HG02852 (cell line): ENCODE data around the gene GTF2IRD1.
"Not testable (repeated sequence)": the region's sequence is repeated elsewhere in the genome, so short reads cannot be mapped to it uniquely, and the experiment has no call there.

ENCODE experiments used
- ATAC-seq: cut with Tn5 transposase; IDR thresholded peaks from one replicate; pipeline ENCODE4 v1.9.1; 2021; ENCODE audit warnings: mild to moderate bottlenecking, moderate library complexity; ENCODE audit not compliant: unreplicated experiment

GTF2IRD1 gene

DNA sequence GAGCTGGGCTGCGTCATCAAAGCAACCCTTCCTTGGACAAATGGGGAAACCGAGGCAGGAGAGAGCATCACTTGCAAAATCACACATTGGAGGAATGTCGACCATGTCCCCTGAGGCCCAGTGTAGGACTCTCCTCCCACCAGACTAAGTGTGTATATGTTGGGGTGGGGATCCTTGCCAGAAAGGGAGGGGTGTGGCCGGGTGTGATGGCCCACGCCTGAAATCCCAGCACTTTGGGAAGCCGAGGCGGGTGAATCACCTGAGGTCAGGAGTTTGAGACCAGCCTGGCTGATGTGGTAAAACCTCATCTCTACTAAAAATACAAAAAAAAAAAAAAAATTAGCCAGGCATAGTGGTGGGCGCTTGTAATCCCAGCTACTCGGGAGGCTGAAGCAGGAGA, 23.3 kb upstream of the GTF2IRD1 start:
- not testable (repeated sequence) for ATAC-seq

DNA sequence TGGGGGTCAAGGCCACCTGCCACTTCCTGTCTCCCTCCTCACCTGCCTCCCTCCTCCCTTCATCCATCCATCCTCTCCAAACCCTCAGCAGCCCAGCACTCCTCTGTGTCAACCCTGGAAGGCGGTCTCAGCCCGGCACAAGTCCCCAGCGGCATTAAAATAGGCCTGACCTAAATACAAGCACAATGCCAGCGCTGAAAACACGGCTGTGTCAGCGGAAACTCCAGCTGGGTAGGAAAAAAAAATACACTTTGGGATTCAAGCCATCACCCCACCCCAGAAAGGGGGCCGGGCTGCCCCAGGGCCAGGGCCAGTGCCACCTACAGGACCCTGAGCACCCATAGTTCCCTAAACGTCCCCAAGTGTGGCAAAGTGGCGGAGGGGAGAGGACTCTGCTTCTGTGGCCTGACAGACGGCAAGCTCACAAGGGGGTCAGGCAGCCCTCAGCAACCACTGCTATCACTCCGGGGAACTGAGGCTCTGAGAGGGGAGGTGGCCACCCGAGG, 22.7 kb upstream of the GTF2IRD1 start:
- ATAC-seq = no peak

DNA sequence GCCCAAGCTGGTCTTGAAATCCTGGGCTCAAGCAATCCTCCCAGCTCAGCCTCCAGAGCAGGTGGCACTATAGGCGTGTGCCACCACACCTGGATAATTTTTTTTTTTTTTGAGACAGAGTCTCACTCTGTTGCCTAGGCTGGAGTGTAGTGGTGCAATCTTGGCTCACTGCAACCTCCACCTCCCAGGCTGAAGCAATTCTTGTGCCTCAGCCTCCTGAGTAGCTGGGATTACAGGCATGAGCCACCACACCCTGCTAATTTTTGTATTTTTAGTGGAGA, 16.5 kb upstream of the GTF2IRD1 start:
- ATAC-seq = not testable (repeated sequence)

DNA sequence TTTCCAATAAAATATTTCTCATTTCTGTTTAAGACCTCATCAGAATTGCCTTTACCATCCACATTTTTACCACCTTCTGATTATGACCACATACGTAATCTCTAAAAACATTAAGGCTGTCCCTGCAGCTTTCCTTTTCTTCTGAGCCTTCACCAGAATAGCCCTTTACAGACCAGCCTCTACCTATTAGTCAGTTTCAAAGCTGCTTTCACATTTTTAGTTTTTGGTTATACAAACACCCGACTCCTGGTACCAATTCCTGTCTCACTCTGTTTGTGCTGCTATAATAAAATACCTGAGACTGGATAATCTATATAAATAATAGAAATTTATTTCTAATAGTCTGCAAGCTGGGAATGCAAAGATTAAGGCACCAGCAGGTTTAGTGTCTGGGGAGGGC, 15.4 kb upstream of the GTF2IRD1 start:
- ATAC-seq = no peak

DNA sequence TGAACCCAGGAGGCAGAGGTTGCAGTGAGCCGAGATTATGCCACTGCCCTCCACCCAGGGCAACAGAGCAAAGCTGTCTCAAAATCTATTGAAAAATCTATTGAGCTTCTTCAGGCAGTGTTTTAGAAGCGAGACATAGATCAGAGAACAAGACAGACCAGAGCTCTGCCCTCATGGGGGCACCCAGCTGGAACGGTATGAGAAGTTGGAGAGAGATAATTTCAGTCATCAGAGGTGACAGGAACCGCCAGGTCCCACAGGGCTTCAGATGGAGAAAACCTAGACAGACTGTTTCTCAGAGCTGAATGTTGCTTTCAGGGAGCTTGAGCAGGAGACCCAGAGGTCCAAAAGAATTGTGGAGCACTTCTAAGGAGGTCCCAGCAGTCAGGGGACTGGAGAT, 14.2 kb upstream of the GTF2IRD1 start:
- ATAC-seq = no peak

DNA sequence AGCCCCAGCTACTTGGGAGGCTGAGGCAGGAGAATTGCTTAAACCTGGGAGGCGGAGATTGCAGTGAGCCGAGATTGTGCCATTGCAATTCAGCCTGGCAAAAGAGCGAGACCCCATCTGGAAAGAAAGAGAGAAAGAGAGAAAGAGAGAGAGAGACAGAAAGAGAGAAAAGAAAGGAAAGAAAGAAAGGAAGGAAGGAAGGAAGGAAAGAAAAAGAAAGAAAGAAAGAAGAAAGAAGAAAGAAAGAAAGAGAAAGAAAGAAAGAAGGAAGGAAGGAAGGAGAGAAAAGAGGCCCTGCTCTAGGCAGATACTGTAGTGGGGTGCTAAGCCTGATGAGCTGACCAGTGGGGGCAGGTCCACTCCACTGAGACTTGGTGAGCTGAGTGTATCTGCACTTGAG, 13.6 kb upstream of the GTF2IRD1 start:
- not testable (repeated sequence) for ATAC-seq

DNA sequence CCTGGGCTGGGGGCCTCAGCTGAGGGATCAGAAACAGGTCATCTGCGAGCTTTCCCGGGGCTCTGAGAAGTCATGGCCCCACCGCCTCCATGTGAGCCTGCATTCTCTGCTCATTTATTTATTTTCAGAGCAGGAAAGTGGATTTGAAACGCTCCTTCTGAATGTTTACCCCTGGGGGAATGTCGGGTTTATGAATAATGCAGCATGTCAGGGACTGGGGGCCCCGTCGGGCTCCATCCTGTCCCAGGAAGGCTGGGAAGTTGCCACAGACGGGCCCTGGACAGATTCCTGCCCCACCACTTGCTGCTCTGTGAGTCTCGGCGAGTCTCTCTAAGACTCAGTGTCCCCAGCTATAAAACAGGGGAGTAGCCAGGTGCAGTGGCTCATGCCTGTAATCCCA, 11.9 kb upstream of the GTF2IRD1 start:
- ATAC-seq = no peak

DNA sequence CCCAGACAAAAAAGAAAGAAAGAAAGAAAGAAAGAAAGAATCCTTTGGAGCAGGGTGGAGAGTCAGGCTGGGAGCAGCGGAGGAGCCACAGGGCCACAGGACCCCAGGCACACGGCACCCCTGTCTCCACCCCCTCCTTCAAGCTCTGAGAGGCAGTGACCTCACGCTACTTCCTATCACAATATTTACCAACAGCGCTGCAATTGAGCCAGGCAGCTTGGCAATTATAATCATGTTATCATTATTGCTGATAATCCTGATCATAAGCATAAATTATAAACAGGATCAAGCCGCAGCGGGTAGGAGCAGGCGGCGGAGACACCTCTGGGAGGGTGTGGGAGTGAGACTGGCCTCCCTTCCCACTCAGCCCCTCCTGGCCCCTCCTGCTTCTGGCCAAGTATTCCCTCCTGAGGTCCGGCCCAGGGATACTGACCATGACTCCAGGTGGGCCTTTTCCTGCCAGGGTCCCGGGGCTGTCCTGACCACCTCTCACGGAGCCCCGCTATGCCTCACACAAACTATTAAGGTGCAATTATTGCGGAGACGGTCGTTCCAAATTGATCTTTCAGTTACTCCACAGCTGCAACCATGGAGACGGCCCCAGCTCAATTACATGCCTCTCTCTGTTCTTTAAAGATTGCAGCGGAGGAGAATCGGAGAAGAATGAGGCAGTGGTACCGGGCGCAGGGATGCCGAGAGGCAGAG, 10.0 kb upstream of the GTF2IRD1 start:
- ATAC-seq = no peak

DNA sequence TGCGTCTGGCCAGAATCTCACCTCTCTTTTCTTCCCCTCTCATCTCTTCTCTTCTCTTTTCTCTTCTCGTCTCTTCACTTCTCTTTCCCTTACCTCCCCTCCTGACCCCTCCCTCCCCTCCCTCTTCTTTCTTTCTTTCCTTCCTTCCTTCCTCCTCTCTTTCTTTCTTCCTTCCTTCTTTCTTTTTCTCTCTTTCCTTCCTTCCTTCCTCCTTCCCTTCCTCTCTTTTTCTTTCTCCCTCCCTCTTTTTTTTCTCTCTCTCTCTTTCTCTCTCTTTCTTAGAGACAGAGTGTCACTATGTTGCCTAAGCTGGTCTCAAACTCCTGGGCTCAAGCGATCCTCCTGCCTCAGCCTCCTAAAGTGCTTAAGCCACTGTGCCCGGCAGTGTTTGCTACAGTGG, 4.6 kb upstream of the GTF2IRD1 start:
- no peak for ATAC-seq

DNA sequence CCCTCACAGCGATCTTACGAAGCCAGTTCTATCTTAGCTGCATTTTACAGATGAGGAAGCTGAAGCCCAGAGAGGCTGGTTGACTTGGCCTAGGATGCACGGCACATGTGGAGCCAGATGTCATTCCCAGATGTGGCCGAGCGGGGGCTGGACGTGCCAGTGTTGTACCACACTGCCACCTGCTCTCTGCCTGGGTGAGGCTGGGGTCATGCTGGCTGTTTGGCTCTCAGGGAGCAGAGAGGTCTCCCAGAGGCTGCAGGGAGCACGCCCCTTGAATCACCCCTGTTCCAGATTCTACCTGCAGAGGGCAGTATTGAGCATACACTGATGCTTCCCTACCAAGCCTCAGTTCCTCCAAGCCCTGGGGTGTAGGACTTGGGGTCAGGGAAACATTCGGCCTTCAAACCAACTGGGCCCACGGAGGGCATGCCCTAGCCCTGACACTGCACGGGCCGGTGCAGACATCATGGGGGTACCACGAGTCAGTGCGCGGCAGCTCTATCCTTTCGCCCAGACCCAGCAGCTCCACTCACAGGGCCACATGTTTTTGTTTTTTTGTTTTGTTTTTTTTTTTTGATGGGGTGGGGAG, 3.8 kb upstream of the GTF2IRD1 start:
- no peak for ATAC-seq

DNA sequence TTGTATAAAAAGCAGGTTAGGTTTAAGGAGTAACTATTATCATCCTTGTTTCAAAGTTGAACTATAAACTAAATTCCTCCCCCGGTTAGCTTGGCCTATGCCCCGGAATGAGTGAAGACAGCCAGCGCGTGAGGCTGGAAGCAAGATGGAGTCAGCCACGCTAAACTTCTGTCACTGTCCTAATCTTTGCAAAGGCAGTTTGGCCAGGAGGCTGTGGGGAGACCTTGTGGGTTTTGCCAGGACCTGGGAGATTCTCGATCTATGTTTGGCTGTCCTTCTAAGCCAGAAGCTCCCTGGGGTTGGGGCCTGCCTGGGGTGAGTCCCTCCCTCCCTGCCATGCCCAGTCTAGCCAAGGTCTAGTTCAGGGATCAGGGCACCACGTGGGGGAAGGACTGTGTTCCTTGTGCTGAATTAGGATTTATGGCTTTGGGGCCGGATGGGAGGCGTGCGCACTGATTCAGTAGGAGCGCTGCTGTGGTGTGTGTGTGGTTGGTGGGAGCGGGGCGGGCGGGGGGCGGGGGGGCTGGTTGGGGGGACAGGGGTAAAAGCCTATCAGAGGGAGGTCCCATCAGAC, 871 bp upstream of the GTF2IRD1 start:
- no peak for ATAC-seq

DNA sequence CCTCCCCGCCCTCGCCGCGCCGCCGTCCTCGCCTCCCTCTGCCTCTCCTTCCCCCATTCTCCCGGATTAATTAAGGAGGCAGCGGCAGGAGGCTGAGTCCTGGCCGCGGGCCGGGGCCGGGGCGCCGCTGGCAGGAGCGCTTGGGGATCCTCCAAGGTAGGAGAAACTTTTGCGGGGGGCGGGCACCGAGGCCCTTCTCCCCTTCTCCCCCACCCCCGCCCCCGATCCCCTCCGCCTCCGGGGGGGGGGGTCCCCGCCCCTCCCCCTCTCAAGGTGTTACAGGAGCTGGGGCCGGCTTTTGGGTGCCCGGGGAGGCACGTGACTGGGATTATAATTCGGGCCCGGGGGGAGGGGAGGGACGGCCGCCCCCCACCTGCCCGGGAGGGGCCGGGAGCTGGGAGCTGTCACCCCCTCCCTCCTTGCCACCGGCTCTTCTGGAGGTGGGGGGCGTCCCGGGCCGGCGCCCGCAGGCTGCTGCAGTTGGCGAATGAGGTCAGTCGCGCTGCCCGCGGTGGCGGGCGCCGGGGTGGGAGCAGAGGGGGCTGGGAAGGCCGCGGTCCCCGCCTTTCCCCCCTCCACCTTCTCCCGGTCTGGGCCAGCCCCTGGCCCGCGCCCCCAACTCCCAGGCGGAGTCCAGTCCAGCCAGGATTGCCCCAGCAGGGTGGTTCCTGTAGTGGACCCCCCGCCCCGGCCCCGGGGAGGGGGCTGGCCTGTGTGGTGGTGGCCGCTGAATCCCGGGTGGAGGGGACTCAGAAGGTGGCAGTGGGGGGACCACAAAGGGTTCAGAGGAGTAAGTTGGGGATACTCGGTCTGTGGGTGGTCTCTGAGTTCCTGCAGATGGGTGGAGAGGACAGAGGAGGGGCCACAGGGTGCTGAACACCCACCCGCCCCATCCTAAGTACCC, 567 bp downstream of the GTF2IRD1 start:
- ATAC-seq = no peak

DNA sequence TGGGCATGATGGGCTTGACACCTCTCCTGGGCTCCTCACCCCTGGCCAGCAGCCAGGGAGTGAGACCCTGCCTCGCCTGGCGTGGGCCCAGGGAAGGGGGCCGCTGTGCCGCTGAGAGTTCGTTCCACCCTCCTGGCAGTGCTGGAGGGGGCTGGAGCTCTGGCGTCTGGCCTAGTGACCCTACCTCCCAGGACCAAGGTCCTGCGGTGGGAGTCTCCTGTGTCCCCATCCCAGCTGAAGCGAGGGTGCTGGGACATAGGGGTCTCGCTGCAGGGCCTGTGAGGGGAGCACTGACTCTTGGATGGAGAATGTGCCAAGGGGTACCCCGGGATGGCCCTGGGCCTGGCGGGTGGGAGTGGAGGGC, 1.2 kb downstream of the GTF2IRD1 start:
- ATAC-seq = no peak

DNA sequence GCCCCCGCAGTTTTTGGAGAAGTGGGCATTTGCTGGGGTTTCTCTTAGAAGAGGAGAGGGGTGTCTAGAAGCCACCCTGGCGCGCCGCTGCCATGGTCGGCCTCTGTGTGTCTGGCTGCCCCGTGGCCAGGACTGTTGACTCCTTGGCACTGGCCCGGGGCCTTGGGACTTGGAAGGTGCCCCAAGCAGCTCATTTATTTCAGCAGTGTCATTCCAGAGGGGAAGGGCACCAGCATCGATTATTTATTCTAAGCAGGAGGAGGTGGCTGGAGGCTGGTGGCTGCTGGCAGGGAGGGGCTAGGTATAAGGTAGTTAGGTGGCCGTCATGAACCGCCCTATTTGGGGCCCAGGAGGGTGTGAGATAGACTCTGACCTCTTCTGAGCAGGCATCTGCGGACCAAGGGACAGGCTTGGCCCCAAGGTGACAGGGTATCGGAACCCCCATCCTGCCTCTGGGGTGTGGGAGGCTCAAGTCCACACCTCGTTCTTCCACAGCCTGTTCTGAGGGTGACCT, 1.6 kb downstream of the GTF2IRD1 start:
- ATAC-seq = no peak

DNA sequence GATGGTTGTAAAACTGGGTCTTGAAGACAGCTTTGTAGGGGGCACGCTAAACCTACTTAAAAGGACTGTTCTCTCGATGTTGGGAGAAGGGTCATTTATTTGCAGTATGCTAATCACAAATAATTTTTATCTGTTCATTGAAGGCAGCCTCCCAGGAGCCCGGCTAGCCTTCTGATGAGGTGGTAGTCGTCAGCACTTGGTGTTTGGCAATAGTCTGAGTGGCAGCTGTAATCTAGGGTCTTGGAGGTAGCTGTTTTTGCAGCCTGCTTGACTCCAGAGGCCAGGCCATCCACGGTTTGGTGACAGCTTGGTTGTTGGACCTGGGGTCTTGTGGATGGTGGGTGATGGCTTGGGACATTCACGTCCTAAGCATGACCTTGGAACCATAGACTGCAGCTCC, 2.2 kb downstream of the GTF2IRD1 start:
- no peak for ATAC-seq

DNA sequence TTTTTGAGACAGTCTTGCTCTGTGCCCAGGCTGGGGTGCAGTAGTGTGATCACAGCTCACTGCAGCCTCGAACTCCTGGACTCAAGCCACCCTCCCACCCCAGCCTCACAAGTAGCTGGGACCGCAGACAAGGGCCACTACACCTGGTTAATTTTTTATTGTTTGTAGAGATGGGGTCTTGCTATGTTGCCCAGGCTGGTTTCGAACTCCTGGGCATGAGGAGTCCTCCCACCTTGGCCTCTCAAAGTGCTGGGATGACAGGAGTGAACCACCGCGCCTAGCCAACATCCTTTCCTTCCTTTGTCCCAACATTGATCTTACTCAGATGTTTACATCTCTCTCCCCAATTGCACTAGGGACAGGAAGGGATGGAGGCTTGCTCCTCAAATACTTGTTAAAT, 3.3 kb downstream of the GTF2IRD1 start:
- ATAC-seq = no peak

DNA sequence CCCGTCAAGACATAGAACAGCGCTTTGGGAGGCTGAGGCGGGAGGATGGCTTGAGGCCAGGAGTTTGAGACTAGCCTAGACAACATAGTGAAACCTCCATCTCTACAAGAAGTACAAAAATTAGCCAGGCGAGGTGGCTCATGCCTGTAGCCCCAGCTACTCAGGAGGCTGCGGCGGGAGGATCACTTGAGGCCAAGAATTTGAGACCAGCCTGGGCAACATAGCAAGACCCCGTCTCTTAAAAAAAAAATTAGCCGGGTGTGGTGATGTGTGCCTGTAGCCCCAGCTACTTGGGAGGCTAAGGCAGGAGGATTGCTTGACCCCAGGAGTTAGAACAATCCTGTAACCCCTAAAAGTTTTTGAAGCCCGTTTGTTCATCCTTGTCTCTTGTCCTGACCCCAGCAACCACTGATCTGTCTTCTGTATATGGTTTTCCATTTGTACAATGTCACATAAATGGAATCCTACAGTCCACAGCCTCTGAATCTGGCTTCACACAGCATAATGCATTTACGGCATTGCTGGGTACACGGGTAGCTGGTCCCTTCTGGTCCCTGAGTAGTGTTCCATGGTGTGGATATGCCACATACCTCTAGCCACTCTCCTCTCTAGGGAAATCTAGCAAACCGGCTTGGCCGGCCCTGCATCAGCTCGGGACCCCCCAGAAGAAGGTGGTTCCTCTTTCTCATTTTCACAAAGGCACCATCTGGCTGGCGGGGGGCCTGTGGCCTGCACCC, 8.4 kb downstream of the GTF2IRD1 start:
- peak; percentile 17 for ATAC-seq

DNA sequence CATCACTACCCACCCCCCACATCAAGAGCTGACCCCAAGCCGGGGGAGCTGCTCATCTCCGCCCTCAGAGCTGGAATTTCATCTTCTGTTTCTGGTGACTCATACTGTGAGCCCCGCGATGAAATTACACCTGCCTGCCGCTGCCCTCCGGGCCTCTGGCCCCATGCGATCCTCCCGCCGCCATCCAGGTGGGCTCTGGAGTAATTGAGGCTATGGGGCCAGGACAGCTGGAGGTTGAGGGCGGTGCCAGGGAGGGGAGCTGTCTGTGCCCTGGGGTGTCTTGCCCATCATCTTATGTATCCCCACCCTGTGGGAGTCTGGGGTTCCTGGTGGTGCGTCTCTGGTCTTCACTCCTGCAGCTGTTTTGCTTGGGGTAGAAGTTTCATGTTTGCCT, 9.0 kb downstream of the GTF2IRD1 start:
- peak; percentile 51 for ATAC-seq

DNA sequence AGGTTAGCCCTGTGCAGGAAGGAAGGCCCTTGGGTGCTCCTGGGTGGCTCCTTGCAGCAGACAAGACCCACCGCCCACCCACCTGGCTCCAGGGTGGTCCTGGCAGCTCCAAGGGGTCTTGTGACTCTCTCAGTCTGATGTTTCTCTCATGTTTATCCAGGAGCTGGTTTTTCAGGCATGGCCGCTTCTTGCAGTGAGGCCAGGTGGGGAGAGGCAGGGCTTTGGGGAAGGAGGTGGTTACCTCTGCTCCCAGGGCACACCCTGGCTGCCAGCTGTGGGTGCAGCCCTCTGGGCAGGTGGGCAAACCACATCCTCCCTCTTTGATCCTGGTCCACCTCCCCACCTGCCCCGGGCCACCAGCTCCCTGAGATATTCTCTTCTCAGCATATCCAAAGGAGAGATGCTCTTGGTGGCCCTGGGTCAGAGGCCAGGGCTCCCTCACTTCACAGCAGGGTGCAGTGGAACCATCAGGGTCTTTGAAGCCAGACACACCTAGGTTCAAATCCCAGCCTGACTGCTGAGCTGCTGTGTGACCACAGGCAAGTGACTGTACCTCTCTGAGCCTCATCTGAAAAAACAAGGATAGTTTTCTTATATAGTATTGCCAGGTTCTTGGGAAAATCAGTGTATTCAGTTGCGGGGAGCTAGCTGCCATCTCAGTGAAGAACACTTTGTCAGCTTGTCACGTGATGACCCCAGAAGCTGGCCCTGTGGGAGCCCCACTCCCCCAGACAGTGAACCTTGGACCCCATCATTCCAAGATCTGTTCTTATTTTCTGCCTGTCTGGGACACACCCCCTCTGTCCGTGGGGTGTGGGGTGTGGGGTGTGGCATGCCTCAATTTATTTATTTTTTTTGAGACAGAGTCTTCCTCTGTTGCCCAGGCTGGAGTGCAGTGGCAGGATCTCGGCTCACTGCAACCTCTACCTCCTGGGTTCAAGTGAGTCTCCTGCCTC, 11.5 kb downstream of the GTF2IRD1 start:
- no peak for ATAC-seq
